GM12878 (cell line): Measurements from ENCODE around the gene ELAVL3. TPM values are rescaled to one million over a fixed set of nuclear protein-coding genes. Genes with fewer than 3 reads are reported as not detected.

ENCODE experiments used
- BHLHE40 ChIP-seq, 2 experiments: fragments of 450-650 bp in 1 of 2; IDR thresholded peaks; 2 replicates each; pipeline ENCODE4 v1.6.1; 2011 to 2017; ENCODE audit warnings: low read depth in 2 of 2, borderline replicate concordance in 1 of 2, improper control_type of control experiment in 1 of 2, low read length in 1 of 2, mild to moderate bottlenecking in 1 of 2
- CREB1 ChIP-seq: IDR thresholded peaks from 2 replicates; pipeline ENCODE4 v1.6.1; 2012; ENCODE audit warnings: low read depth, mild to moderate bottlenecking, inconsistent platforms
- LARP7 ChIP-seq: fragments of 450-650 bp; IDR thresholded peaks from 2 replicates; pipeline ENCODE4 v1.6.1; 2017; ENCODE audit warnings: mild to moderate bottlenecking
- MTA2 ChIP-seq: fragments of 450-650 bp; IDR thresholded peaks from 2 replicates; pipeline ENCODE4 v1.6.1; 2016; ENCODE audit warnings: low read depth, mild to moderate bottlenecking, moderate library complexity
- MYC ChIP-seq: IDR thresholded peaks from 2 replicates; pipeline ENCODE4 v1.6.1; 2011; ENCODE audit warnings: mild to moderate bottlenecking, low read length, moderate library complexity, inconsistent platforms; ENCODE audit not compliant: insufficient read depth, insufficient replicate concordance, insufficient read length, severe bottlenecking
- NR2C2 ChIP-seq: IDR thresholded peaks from 2 replicates; pipeline ENCODE4 v1.6.1; 2011; ENCODE audit warnings: borderline replicate concordance, low read depth; ENCODE audit not compliant: control insufficient read depth, insufficient read length
- RB1 ChIP-seq: fragments of 450-650 bp; formaldehyde crosslinking; IDR thresholded peaks from 2 replicates; pipeline ENCODE4 v1.6.1; 2017; ENCODE audit warnings: mild to moderate bottlenecking, borderline replicate concordance
- RELA ChIP-seq: fragments of 450-650 bp; IDR thresholded peaks from 2 replicates; pipeline ENCODE4 v1.8.0; 2014; ENCODE audit warnings: borderline replicate concordance; ENCODE audit not compliant: partially characterized antibody
- SMARCA5 ChIP-seq: fragments of 450-650 bp; IDR thresholded peaks from 2 replicates; pipeline ENCODE4 v1.6.1; 2017; ENCODE audit warnings: mild to moderate bottlenecking
- SP1 ChIP-seq: IDR thresholded peaks from one replicate; pipeline ENCODE4 v1.6.1; 2011; ENCODE audit warnings: low read depth, low read length
- SREBF1 ChIP-seq: IDR thresholded peaks from 2 replicates; pipeline ENCODE4 v1.6.1; 2012; ENCODE audit warnings: mild to moderate bottlenecking, low read length
- SRF ChIP-seq, 2 experiments: IDR thresholded peaks; 2 replicates each; pipeline ENCODE4 v1.6.1; 2011; ENCODE audit warnings: low read depth in 2 of 2, low read length in 2 of 2, mild to moderate bottlenecking in 1 of 2, moderate library complexity in 1 of 2
- TBL1XR1 ChIP-seq: IDR thresholded peaks from 2 replicates; pipeline ENCODE4 v1.6.1; 2012; ENCODE audit warnings: low read depth, low read length, improper control_type of control experiment
- TCF3 ChIP-seq: IDR thresholded peaks from 2 replicates; pipeline ENCODE4 v1.6.1; 2012; ENCODE audit warnings: low read depth, mild to moderate bottlenecking, low read length, borderline replicate concordance; ENCODE audit not compliant: insufficient read depth
- ZBED1 ChIP-seq: IDR thresholded peaks from 2 replicates; pipeline ENCODE4 v1.6.1; 2016; ENCODE audit warnings: borderline replicate concordance
- ZNF274 ChIP-seq: IDR thresholded peaks from one replicate; pipeline ENCODE4 v1.8.0; 2011; ENCODE audit not compliant: insufficient read length, insufficient read depth
- polyA plus RNA-seq, 11 experiments: library from polyadenylated mRNA; depleted of rRNA in 4 of 11; unstranded in 6 of 11; stranded (reverse) in 5 of 11; fragments of >200 nt; fragmentation: Nextera tagmentation in 4 of 11; fragmentation: Illumina TruSeq in 1 of 11; extraction: Ambion mirVana in 4 of 11; extraction: Trizol in 1 of 11; gene quantifications; 1 replicate in 1 of 11; 2 replicates in 10 of 11; pipeline versions ENCODE4 v1.2.1 to v1.2.3, GENCODE V29; 2011 to 2016; ENCODE audit warnings: inconsistent platforms in 2 of 11, missing spikeins in 2 of 11, low read depth in 1 of 11
- total RNA-seq, 4 experiments: library from RNA; depleted of rRNA in 3 of 4; stranded (reverse); fragments of >200 nt in 3 of 4; fragmentation: Illumina TruSeq in 1 of 4; extraction: Trizol in 1 of 4; gene quantifications; 2 replicates each; pipeline versions ENCODE4 v1.2.1 to v1.2.3, GENCODE V29; 2013 to 2021
- TF ChIP-seq, protein P1 (sequence below): fragments of 450-650 bp; IDR thresholded peaks from 2 replicates; pipeline ENCODE4 v1.6.1; 2017; ENCODE audit warnings: antibody characterized with exemption, mild to moderate bottlenecking, moderate library complexity
- TF ChIP-seq, protein P2 (sequence below): IDR thresholded peaks from 2 replicates; pipeline ENCODE4 v1.6.1; 2012; ENCODE audit warnings: low read depth, low read length, improper control_type of control experiment
- TF ChIP-seq, protein P3 (sequence below): fragments of 450-650 bp; IDR thresholded peaks from 2 replicates; pipeline ENCODE4 v1.6.1; 2016; ENCODE audit warnings: mild to moderate bottlenecking
- TF ChIP-seq, protein P4 (sequence below): fragments of 450-650 bp; IDR thresholded peaks from 2 replicates; pipeline ENCODE4 v1.6.1; 2017; ENCODE audit warnings: low read depth, mild to moderate bottlenecking, moderate library complexity
- TF ChIP-seq, protein P5 (sequence below): IDR thresholded peaks from 2 replicates; pipeline ENCODE4 v1.6.1; 2012; ENCODE audit warnings: low read depth, low read length, improper control_type of control experiment

Gene ELAVL3
- total and polyA plus RNA-seq, 10 of the 15 experiments (the other 5 are each of a cell fraction or from before 2014, with no cell fraction given) = under 0.01 to 0.05 (median 0.01) TPM; not detected in 7

DNA sequence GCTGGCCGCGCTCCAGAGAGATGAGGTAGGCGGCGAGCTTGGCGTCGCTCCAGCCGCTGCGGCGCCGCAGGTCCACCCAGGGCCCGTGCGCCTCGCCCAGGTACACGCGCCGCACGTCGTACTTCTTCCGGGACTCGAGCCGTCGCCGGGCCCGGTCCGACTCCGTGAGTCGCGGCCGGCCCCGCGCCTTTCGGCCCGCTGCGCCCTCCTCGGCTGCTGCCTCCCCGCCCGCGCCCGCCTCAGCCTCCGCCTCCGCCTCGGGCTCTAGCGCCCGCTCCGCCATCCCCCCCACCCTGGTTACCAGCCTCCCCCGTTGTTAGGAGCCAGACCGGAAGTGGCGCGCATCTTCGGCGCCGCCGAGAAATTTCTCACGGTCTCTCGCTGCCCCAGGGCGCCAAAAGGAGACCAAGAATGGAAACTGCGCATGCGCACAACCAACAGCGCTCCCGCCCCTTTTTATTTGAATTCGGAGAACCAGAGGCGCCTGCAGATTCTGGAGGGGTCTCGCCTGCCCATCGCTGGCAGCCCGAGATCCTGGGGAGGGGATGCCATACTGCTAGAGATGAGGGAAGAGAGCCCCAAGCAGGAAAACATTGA lies 24.8 kb upstream of the ELAVL3 start, which contains the start of gene ZNF653 (continued):
- TF ChIP-seq, protein P1, sequence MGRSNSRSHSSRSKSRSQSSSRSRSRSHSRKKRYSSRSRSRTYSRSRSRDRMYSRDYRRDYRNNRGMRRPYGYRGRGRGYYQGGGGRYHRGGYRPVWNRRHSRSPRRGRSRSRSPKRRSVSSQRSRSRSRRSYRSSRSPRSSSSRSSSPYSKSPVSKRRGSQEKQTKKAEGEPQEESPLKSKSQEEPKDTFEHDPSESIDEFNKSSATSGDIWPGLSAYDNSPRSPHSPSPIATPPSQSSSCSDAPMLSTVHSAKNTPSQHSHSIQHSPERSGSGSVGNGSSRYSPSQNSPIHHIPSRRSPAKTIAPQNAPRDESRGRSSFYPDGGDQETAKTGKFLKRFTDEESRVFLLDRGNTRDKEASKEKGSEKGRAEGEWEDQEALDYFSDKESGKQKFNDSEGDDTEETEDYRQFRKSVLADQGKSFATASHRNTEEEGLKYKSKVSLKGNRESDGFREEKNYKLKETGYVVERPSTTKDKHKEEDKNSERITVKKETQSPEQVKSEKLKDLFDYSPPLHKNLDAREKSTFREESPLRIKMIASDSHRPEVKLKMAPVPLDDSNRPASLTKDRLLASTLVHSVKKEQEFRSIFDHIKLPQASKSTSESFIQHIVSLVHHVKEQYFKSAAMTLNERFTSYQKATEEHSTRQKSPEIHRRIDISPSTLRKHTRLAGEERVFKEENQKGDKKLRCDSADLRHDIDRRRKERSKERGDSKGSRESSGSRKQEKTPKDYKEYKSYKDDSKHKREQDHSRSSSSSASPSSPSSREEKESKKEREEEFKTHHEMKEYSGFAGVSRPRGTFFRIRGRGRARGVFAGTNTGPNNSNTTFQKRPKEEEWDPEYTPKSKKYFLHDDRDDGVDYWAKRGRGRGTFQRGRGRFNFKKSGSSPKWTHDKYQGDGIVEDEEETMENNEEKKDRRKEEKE = 0 out of 2 replicates have a peak, but pooled peaks have one; percentile 62
- TF ChIP-seq TCF3 = 0 out of 2 replicates have a peak, but pooled peaks have one; percentile 33
- TF ChIP-seq LARP7 = peak; percentile 85
- TF ChIP-seq, protein P2, sequence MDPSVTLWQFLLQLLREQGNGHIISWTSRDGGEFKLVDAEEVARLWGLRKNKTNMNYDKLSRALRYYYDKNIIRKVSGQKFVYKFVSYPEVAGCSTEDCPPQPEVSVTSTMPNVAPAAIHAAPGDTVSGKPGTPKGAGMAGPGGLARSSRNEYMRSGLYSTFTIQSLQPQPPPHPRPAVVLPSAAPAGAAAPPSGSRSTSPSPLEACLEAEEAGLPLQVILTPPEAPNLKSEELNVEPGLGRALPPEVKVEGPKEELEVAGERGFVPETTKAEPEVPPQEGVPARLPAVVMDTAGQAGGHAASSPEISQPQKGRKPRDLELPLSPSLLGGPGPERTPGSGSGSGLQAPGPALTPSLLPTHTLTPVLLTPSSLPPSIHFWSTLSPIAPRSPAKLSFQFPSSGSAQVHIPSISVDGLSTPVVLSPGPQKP = peak; percentile 87
- TF ChIP-seq SRF (IDR thresholded peaks at IDR 0.05; ENCODE audit: low read depth in 2 of 2, low read length in 2 of 2) = peak in 1 of 2 experiments; percentile 83; a peak in 2 of 4 replicates
- TF ChIP-seq, protein P3, sequence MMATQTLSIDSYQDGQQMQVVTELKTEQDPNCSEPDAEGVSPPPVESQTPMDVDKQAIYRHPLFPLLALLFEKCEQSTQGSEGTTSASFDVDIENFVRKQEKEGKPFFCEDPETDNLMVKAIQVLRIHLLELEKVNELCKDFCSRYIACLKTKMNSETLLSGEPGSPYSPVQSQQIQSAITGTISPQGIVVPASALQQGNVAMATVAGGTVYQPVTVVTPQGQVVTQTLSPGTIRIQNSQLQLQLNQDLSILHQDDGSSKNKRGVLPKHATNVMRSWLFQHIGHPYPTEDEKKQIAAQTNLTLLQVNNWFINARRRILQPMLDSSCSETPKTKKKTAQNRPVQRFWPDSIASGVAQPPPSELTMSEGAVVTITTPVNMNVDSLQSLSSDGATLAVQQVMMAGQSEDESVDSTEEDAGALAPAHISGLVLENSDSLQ = no peak
- TF ChIP-seq NR2C2 = no peak
- TF ChIP-seq, protein P4, sequence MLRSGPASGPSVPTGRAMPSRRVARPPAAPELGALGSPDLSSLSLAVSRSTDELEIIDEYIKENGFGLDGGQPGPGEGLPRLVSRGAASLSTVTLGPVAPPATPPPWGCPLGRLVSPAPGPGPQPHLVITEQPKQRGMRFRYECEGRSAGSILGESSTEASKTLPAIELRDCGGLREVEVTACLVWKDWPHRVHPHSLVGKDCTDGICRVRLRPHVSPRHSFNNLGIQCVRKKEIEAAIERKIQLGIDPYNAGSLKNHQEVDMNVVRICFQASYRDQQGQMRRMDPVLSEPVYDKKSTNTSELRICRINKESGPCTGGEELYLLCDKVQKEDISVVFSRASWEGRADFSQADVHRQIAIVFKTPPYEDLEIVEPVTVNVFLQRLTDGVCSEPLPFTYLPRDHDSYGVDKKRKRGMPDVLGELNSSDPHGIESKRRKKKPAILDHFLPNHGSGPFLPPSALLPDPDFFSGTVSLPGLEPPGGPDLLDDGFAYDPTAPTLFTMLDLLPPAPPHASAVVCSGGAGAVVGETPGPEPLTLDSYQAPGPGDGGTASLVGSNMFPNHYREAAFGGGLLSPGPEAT = 0 out of 2 replicates have a peak, but pooled peaks have one; percentile 32
- TF ChIP-seq SMARCA5 = peak; percentile 89
- TF ChIP-seq, protein P5, sequence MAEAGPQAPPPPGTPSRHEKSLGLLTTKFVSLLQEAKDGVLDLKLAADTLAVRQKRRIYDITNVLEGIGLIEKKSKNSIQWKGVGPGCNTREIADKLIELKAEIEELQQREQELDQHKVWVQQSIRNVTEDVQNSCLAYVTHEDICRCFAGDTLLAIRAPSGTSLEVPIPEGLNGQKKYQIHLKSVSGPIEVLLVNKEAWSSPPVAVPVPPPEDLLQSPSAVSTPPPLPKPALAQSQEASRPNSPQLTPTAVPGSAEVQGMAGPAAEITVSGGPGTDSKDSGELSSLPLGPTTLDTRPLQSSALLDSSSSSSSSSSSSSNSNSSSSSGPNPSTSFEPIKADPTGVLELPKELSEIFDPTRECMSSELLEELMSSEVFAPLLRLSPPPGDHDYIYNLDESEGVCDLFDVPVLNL = peak; percentile 67; the same call in 1 of the 2 replicates
- peak; percentile 98 for TF ChIP-seq CREB1
- TF ChIP-seq SP1 = no peak
- TF ChIP-seq MYC = peak; percentile 69
- TF ChIP-seq ZBED1 = no peak
- peak in 1 of 2 experiments; percentile 91; a peak in 2 of 4 replicates for TF ChIP-seq BHLHE40 (IDR thresholded peaks at IDR 0.05; ENCODE audit: borderline replicate concordance in 1 of 2, low read depth in 2 of 2, low read length in 1 of 2)
- peak; percentile 12 for TF ChIP-seq RELA
- no peak for TF ChIP-seq MTA2
- no peak; the same call in 1 of the 2 replicates for TF ChIP-seq RB1
- no peak for TF ChIP-seq ZNF274
- no peak for TF ChIP-seq TBL1XR1
- TF ChIP-seq SREBF1 = no peak
